Suprapubic skin (tissue), 4 donors: Measurements from ENCODE around the gene HIPK3. TPM values are rescaled to one million over a fixed set of nuclear protein-coding genes. Genes with fewer than 3 reads are reported as not detected.

Source experiments
- DNase-seq, 2 donors: peaks; one replicate each; pipeline ENCODE4 v3.0.0-alpha.2; 2019; ENCODE audit warnings: low spot score in 2 of 2
- H3K27ac ChIP-seq: fragments of 200-600 bp; sonication (generic); one replicate; pipeline ENCODE4 v1.5.1; 2019
- H3K27me3 ChIP-seq: fragments of 200-600 bp; sonication (generic); one replicate; pipeline ENCODE4 v1.5.1; 2019
- H3K36me3 ChIP-seq: fragments of 200-600 bp; sonication (generic); one replicate; pipeline ENCODE4 v1.5.1; 2019
- H3K4me1 ChIP-seq: fragments of 200-600 bp; sonication (generic); one replicate; pipeline ENCODE4 v1.5.1; 2019
- H3K4me3 ChIP-seq: fragments of 200-600 bp; sonication (generic); one replicate; pipeline ENCODE4 v1.5.1; 2019; ENCODE audit warnings: mild to moderate bottlenecking
- H3K9me3 ChIP-seq: fragments of 200-600 bp; sonication (generic); one replicate; pipeline ENCODE4 v1.5.1; 2019
- EP300 ChIP-seq: sonication (generic); formaldehyde crosslinking; IDR thresholded peaks from one replicate; pipeline ENCODE4 v1.6.1; 2017; ENCODE audit warnings: antibody characterized with exemption
- POLR2A ChIP-seq, 2 donors: fragments of 450-650 bp; IDR thresholded peaks; one replicate each; pipeline ENCODE4 v1.6.1; 2017; ENCODE audit warnings: antibody characterized with exemption in 2 of 2, mild to moderate bottlenecking in 2 of 2, moderate library complexity in 2 of 2
- POLR2AphosphoS5 ChIP-seq, 3 donors: sonication (generic); formaldehyde crosslinking; IDR thresholded peaks; one replicate each; pipeline ENCODE4 v1.6.1; 2017; ENCODE audit warnings: antibody characterized with exemption in 3 of 3
- WGBS: methylation state at CpG from one replicate; pipeline ENCODE4 v1.1.5; 2018; 5-methylcytosine and 5-hydroxymethylcytosine counted together
- total RNA-seq, 4 donors: library from RNA; depleted of rRNA; stranded (reverse); fragments of >200 nt; gene quantifications; one replicate each; pipeline ENCODE4 v1.1.0, GENCODE V29; 2016
- TF ChIP-seq, protein P1 (sequence below), 2 donors: fragments of 200-600 bp in 1 of 2; fragments of 450-650 bp in 1 of 2; sonication (generic) in 1 of 2; IDR thresholded peaks; one replicate each; pipeline ENCODE4 v1.5.1; 2016 to 2019; ENCODE audit warnings: antibody characterized with exemption in 2 of 2, mild to moderate bottlenecking in 1 of 2, moderate library complexity in 1 of 2

Gene HIPK3
- total RNA-seq, 4 donors from 2014 or later, result 76.4 to 110 (median 90.6) TPM

DNA sequence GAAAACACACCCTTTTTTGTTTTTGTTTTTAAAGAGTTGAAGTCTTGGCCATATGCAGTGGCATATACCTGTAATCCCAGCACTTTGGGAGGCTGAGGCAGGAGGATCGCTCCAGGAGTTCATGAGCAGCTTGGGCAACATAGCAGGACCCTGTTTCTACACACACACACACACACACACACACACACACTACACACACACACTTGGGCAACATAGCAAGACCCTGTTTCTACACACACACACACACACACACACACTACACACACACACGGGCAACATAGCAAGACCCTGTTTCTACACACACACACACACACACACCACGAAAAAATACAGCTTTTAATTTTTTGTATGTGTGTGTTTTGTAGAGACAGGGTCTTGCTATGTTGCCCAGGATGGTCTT is 54.5 kb downstream of the HIPK3 start:
- Histone ChIP-seq H3K9me3 (no peaks in the 10 kb centered on the region), H3K4me1 (peaks cover 28% of the 10 kb centered on the region), H3K27ac (no peak overlapping the region), H3K4me3 (no peak overlapping the region), H3K27me3 (no peaks in the 10 kb centered on the region), H3K36me3 (no peaks in the 10 kb centered on the region)
- no peak for DNase-seq
- no peak for TF ChIP-seq POLR2AphosphoS5 (IDR thresholded peaks at IDR 0.05)
- TF ChIP-seq, protein P1, sequence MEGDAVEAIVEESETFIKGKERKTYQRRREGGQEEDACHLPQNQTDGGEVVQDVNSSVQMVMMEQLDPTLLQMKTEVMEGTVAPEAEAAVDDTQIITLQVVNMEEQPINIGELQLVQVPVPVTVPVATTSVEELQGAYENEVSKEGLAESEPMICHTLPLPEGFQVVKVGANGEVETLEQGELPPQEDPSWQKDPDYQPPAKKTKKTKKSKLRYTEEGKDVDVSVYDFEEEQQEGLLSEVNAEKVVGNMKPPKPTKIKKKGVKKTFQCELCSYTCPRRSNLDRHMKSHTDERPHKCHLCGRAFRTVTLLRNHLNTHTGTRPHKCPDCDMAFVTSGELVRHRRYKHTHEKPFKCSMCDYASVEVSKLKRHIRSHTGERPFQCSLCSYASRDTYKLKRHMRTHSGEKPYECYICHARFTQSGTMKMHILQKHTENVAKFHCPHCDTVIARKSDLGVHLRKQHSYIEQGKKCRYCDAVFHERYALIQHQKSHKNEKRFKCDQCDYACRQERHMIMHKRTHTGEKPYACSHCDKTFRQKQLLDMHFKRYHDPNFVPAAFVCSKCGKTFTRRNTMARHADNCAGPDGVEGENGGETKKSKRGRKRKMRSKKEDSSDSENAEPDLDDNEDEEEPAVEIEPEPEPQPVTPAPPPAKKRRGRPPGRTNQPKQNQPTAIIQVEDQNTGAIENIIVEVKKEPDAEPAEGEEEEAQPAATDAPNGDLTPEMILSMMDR (IDR thresholded peaks at IDR 0.05), result no peak
- TF ChIP-seq EP300, result no peak
- no peak for TF ChIP-seq POLR2A (IDR thresholded peaks at IDR 0.05)
- WGBS, result 85% methylated on average over 3 of the region's 3 CpGs

GRCh38 chr11:33315822-33316221 is 58.6 kb downstream of the HIPK3 start:
- DNase-seq, result no peak
- peaks cover 31% of the 10 kb centered on the region for H3K4me1 ChIP-seq
- no peak for TF ChIP-seq POLR2AphosphoS5 (IDR thresholded peaks at IDR 0.05)
- TF ChIP-seq, protein P1 (IDR thresholded peaks at IDR 0.05), result no peak
- TF ChIP-seq POLR2A (IDR thresholded peaks at IDR 0.05), result no peak
- no peak for TF ChIP-seq EP300
- H3K27ac ChIP-seq, result no peak overlapping the region
- no peaks in the 10 kb centered on the region for H3K27me3 ChIP-seq
- WGBS, result 74% methylated on average over 3 of the region's 3 CpGs
- no peaks in the 10 kb centered on the region for H3K36me3 ChIP-seq
- no peaks in the 10 kb centered on the region for H3K9me3 ChIP-seq
- H3K4me3 ChIP-seq, result no peak overlapping the region

GRCh38 chr11:33317662-33318061 is 60.5 kb downstream of the HIPK3 start:
- TF ChIP-seq EP300 (no peak), POLR2AphosphoS5 (IDR thresholded peaks at IDR 0.05) (no peak), POLR2A (IDR thresholded peaks at IDR 0.05) (no peak)
- TF ChIP-seq, protein P1 (IDR thresholded peaks at IDR 0.05), result no peak
- no peak for DNase-seq
- WGBS, result 66% methylated on average over 1 of the region's 1 CpG
- peaks cover 25% of the 10 kb centered on the region for H3K4me1 ChIP-seq
- H3K27ac ChIP-seq, result no peak overlapping the region
- H3K9me3 ChIP-seq, result no peaks in the 10 kb centered on the region
- H3K4me3 ChIP-seq, result no peak overlapping the region
- H3K36me3 ChIP-seq, result no peaks in the 10 kb centered on the region
- H3K27me3 ChIP-seq, result no peaks in the 10 kb centered on the region

GRCh38 chr11:33320016-33320813 is 63.0 kb downstream of the HIPK3 start:
- DNase-seq, result no peak
- H3K36me3 ChIP-seq, result no peaks in the 10 kb centered on the region
- H3K4me3 ChIP-seq, result no peak overlapping the region
- H3K4me1 ChIP-seq, result peaks cover 36% of the 10 kb centered on the region
- H3K9me3 ChIP-seq, result no peaks in the 10 kb centered on the region
- no peaks in the 10 kb centered on the region for H3K27me3 ChIP-seq
- TF ChIP-seq POLR2A (IDR thresholded peaks at IDR 0.05), result no peak
- TF ChIP-seq, protein P1 (IDR thresholded peaks at IDR 0.05), result no peak
- TF ChIP-seq EP300, result no peak
- no peak for TF ChIP-seq POLR2AphosphoS5 (IDR thresholded peaks at IDR 0.05)
- 66% methylated on average over 1 of the region's 1 CpG for WGBS
- no peak overlapping the region for H3K27ac ChIP-seq

GRCh38 chr11:33320814-33321330 is 63.7 kb downstream of the HIPK3 start:
- 65% methylated on average over 6 of the region's 6 CpGs for WGBS
- TF ChIP-seq POLR2A (IDR thresholded peaks at IDR 0.05), result no peak
- TF ChIP-seq EP300, result no peak
- TF ChIP-seq, protein P1 (IDR thresholded peaks at IDR 0.05), result no peak
- TF ChIP-seq POLR2AphosphoS5 (IDR thresholded peaks at IDR 0.05), result no peak
- no peak for DNase-seq
- no peak overlapping the region for H3K4me3 ChIP-seq
- no peak overlapping the region for H3K27ac ChIP-seq
- H3K9me3 ChIP-seq, result no peaks in the 10 kb centered on the region
- no peaks in the 10 kb centered on the region for H3K27me3 ChIP-seq
- no peaks in the 10 kb centered on the region for H3K36me3 ChIP-seq
- H3K4me1 ChIP-seq, result peaks cover 36% of the 10 kb centered on the region
